ENCODE measurements around the gene MARCKSL1. TPM values are rescaled to one million over a fixed set of nuclear protein-coding genes. Genes with fewer than 3 reads are reported as not detected.

Gene MARCKSL1
- total and polyA plus RNA-seq, 2 of the 13 experiments (the other 11 are each of a cell fraction or from before 2014, with no cell fraction given), result 81.9 to 155 TPM

GRCh38 chr1:32337855-32338636, 2.0 kb upstream of the MARCKSL1 start (continued):
- TF ChIP-seq ZNF605 (CRISPR knock-in tag; IDR thresholded peaks at IDR 0.05), result no peak
- TF ChIP-seq, protein P1, sequence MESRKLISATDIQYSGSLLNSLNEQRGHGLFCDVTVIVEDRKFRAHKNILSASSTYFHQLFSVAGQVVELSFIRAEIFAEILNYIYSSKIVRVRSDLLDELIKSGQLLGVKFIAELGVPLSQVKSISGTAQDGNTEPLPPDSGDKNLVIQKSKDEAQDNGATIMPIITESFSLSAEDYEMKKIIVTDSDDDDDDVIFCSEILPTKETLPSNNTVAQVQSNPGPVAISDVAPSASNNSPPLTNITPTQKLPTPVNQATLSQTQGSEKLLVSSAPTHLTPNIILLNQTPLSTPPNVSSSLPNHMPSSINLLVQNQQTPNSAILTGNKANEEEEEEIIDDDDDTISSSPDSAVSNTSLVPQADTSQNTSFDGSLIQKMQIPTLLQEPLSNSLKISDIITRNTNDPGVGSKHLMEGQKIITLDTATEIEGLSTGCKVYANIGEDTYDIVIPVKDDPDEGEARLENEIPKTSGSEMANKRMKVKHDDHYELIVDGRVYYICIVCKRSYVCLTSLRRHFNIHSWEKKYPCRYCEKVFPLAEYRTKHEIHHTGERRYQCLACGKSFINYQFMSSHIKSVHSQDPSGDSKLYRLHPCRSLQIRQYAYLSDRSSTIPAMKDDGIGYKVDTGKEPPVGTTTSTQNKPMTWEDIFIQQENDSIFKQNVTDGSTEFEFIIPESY (CRISPR knock-in tag; IDR thresholded peaks at IDR 0.05), result no peak
- TF ChIP-seq, protein P2, sequence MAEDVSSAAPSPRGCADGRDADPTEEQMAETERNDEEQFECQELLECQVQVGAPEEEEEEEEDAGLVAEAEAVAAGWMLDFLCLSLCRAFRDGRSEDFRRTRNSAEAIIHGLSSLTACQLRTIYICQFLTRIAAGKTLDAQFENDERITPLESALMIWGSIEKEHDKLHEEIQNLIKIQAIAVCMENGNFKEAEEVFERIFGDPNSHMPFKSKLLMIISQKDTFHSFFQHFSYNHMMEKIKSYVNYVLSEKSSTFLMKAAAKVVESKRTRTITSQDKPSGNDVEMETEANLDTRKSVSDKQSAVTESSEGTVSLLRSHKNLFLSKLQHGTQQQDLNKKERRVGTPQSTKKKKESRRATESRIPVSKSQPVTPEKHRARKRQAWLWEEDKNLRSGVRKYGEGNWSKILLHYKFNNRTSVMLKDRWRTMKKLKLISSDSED (CRISPR knock-in tag; IDR thresholded peaks at IDR 0.05), result no peak
- TF ChIP-seq NFKB2 (CRISPR knock-in tag; IDR thresholded peaks at IDR 0.05; ENCODE audit: borderline replicate concordance), result 0 out of 2 replicates have a peak, but pooled peaks have one; percentile 23
- TF ChIP-seq ZNF629 (CRISPR knock-in tag; conservative IDR thresholded peaks at IDR 0.05), result 0 out of 2 replicates have a peak, but pooled peaks have one; percentile 35
- no peak for TF ChIP-seq ZNF543 (CRISPR knock-in tag; IDR thresholded peaks at IDR 0.05)
- no peak for TF ChIP-seq RORA (CRISPR knock-in tag; IDR thresholded peaks at IDR 0.05)
- TF ChIP-seq ZNF577 (CRISPR knock-in tag; IDR thresholded peaks at IDR 0.05; ENCODE audit: borderline replicate concordance, low read depth), result no peak
- peak; percentile 43; the same call in 1 of the 2 replicates for TF ChIP-seq NCOA2 (CRISPR knock-in tag; IDR thresholded peaks at IDR 0.05)
- TF ChIP-seq ZNF160 (CRISPR knock-in tag; IDR thresholded peaks at IDR 0.05), result no peak
- no peak for TF ChIP-seq ZNF350 (CRISPR knock-in tag; IDR thresholded peaks at IDR 0.05; ENCODE audit: borderline replicate concordance, low read depth)
- TF ChIP-seq ZNF20 (CRISPR knock-in tag; IDR thresholded peaks at IDR 0.05), result no peak
- no peak for TF ChIP-seq MAFG (CRISPR knock-in tag; IDR thresholded peaks at IDR 0.05)
- no peak for TF ChIP-seq HIVEP1 (CRISPR knock-in tag; IDR thresholded peaks at IDR 0.05)
- TF ChIP-seq PHF8 (CRISPR knock-in tag; IDR thresholded peaks at IDR 0.05), result no peak
- no peak for TF ChIP-seq ZNF232 (CRISPR knock-in tag; IDR thresholded peaks at IDR 0.05; ENCODE audit: borderline replicate concordance)
- no peak for TF ChIP-seq PHF20 (CRISPR knock-in tag; IDR thresholded peaks at IDR 0.05)
- TF ChIP-seq NFAT5 (CRISPR knock-in tag; IDR thresholded peaks at IDR 0.05), result no peak

All from HepG2 (cell line).